Upper lobe of left lung (tissue), 6 donors: ENCODE data around the gene FBLN2. TPM values are rescaled to one million over a fixed set of nuclear protein-coding genes. Genes with fewer than 3 reads are reported as not detected.
A peak's percentile ranks its signal among the peaks of the same experiment; 100 is the strongest.
"Not testable (repeated sequence)": the region's sequence is repeated elsewhere in the genome, so short reads cannot be mapped to it uniquely, and the experiment has no call there.

ENCODE experiments used
- ATAC-seq, 2 donors: fragments of 200-7000 bp; cut with Tn5 transposase; one replicate each; pipeline ENCODE4 v1.9.1; 2022; ENCODE audit warnings: mild to moderate bottlenecking in 2 of 2, moderate library complexity in 2 of 2; ENCODE audit not compliant: low FRiP score in 2 of 2
- DNase-seq, 2 donors: peaks; one replicate each; pipeline ENCODE4 v3.0.0-alpha.2; 2019 to 2020
- H3K27ac ChIP-seq, 4 donors: fragments of 200-600 bp; sonication (generic); one replicate each; pipeline ENCODE4 v1.5.1; 2016 to 2019
- H3K27me3 ChIP-seq, 4 donors: fragments of 200-600 bp; sonication (generic); one replicate each; pipeline ENCODE4 v1.5.1; 2017 to 2019
- H3K36me3 ChIP-seq, 4 donors: fragments of 200-600 bp; sonication (generic); one replicate each; pipeline ENCODE4 v1.5.1; 2016 to 2019
- H3K4me1 ChIP-seq, 4 donors: fragments of 200-600 bp; sonication (generic); one replicate each; pipeline ENCODE4 v1.5.1; 2018 to 2019
- H3K4me3 ChIP-seq, 4 donors: fragments of 200-600 bp; sonication (generic); one replicate each; pipeline ENCODE4 v1.5.1; 2017 to 2019; ENCODE audit warnings: mild to moderate bottlenecking in 2 of 4, moderate library complexity in 1 of 4
- H3K9me3 ChIP-seq, 4 donors: fragments of 200-600 bp; sonication (generic); one replicate each; pipeline ENCODE4 v1.5.1; 2018 to 2019
- CTCF ChIP-seq, 6 experiments: fragments of 450-650 bp in 4 of 6; fragments of 200-600 bp in 2 of 6; sonication (generic) in 2 of 6; IDR thresholded peaks; one replicate each; pipeline ENCODE4 v1.5.1; 2016 to 2019; ENCODE audit warnings: antibody characterized with exemption in 6 of 6
- EP300 ChIP-seq, 4 donors: sonication (generic); formaldehyde crosslinking; IDR thresholded peaks; one replicate each; pipeline ENCODE4 v1.5.1; 2017; ENCODE audit warnings: antibody characterized with exemption in 4 of 4, control low read depth in 2 of 4
- POLR2A ChIP-seq, 4 donors: fragments of 450-650 bp; IDR thresholded peaks; one replicate each; pipeline ENCODE4 v1.5.1; 2016 to 2017; ENCODE audit warnings: antibody characterized with exemption in 4 of 4, mild to moderate bottlenecking in 2 of 4
- POLR2AphosphoS5 ChIP-seq, 2 donors: sonication (generic); formaldehyde crosslinking; IDR thresholded peaks; one replicate each; pipeline ENCODE4 v1.5.1; 2017; ENCODE audit warnings: antibody characterized with exemption in 2 of 2
- WGBS, 2 donors: methylation state at CpG; one replicate each; pipeline ENCODE4 v1.1.5; 2017 to 2018; 5-methylcytosine and 5-hydroxymethylcytosine counted together
- total RNA-seq, 6 donors: library from RNA; depleted of rRNA in 4 of 6; stranded (reverse); fragments of >200 nt in 4 of 6; gene quantifications; one replicate each; pipeline versions ENCODE4 v1.1.0 to v1.2.1, GENCODE V29; 2016 to 2021
- donor health status: DM: no; HTN: no; CAD: no; lungs with moderate emphysema.
- donor health status: DM: no; HTN: yes; CAD: no; lungs with severe emphysema.

Gene FBLN2
- total RNA-seq, 6 donors from 2014 or later, result 2.1 to 85.7 (median 19.5) TPM

- DNase-seq, result no peak
Measured at GRCh38 chr3:13521309-13521708, 27.6 kb upstream of the FBLN2 start.

GRCh38 chr3:13521749-13522148 lies 27.2 kb upstream of the FBLN2 start:
- not testable (repeated sequence) for H3K27me3 ChIP-seq, ATAC-seq, H3K4me1 ChIP-seq, H3K4me3 ChIP-seq, H3K27ac ChIP-seq, DNase-seq, H3K36me3 ChIP-seq, H3K9me3 ChIP-seq
- 94 to 96% methylated on average over 2 of the region's 2 CpGs for WGBS, 2 donors

More at GRCh38 chr3:13521309-13521708, 27.6 kb upstream of the FBLN2 start:
- Histone ChIP-seq H3K27ac (no peak overlapping the region), H3K27me3 (no peaks in the 10 kb centered on the region), H3K4me1 (no peaks in the 10 kb centered on the region), H3K36me3 (no peaks in the 10 kb centered on the region), H3K4me3 (no peak overlapping the region), H3K9me3 (no peaks in the 10 kb centered on the region)
- no peak for ATAC-seq
- WGBS, 2 donors, result 60 to 66% methylated on average over 6 of the region's 6 CpGs
- TF ChIP-seq EP300 (IDR thresholded peaks at IDR 0.05) (no peak), POLR2A (IDR thresholded peaks at IDR 0.05) (no peak), POLR2AphosphoS5 (IDR thresholded peaks at IDR 0.05) (no peak), CTCF (IDR thresholded peaks at IDR 0.05) (no peak)

- no peak for TF ChIP-seq POLR2A (IDR thresholded peaks at IDR 0.05)
- TF ChIP-seq POLR2AphosphoS5 (IDR thresholded peaks at IDR 0.05), result no peak
- TF ChIP-seq CTCF (IDR thresholded peaks at IDR 0.05), result no peak
- TF ChIP-seq EP300 (IDR thresholded peaks at IDR 0.05), result no peak
- Histone ChIP-seq H3K27ac (no peak overlapping the region), H3K4me1 (no peaks in the 10 kb centered on the region), H3K36me3 (no peaks in the 10 kb centered on the region), H3K9me3 (no peaks in the 10 kb centered on the region), H3K4me3 (no peak overlapping the region), H3K27me3 (no peaks in the 10 kb centered on the region)
- WGBS, 2 donors, result 89 to 99% methylated on average over 5 of the region's 5 CpGs
- no peak for ATAC-seq
- no peak for DNase-seq
Measured at GRCh38 chr3:13522236-13522635, 26.7 kb upstream of the FBLN2 start.

GRCh38 chr3:13524979-13525669 lies 23.8 kb upstream of the FBLN2 start:
- TF ChIP-seq POLR2AphosphoS5 (IDR thresholded peaks at IDR 0.05) (no peak), POLR2A (IDR thresholded peaks at IDR 0.05) (no peak), EP300 (IDR thresholded peaks at IDR 0.05) (no peak), CTCF (IDR thresholded peaks at IDR 0.05) (no peak)
- H3K4me3 ChIP-seq, result no peak overlapping the region
- no peaks in the 10 kb centered on the region for H3K36me3 ChIP-seq
- H3K27me3 ChIP-seq, result no peaks in the 10 kb centered on the region
- H3K9me3 ChIP-seq, result no peaks in the 10 kb centered on the region
- no peaks in the 10 kb centered on the region for H3K4me1 ChIP-seq
- WGBS, 2 donors, result 73 to 80% methylated on average over 10 of the region's 10 CpGs
- DNase-seq (no peak), ATAC-seq (peak in 1 of 2 donors; percentile 56)
- H3K27ac ChIP-seq, result no peak overlapping the region

GRCh38 chr3:13525827-13526625 lies 22.9 kb upstream of the FBLN2 start:
- Histone ChIP-seq H3K4me1 (no peaks in the 10 kb centered on the region), H3K27ac (peak overlapping the region in 1 of 4 donors; percentile 30), H3K27me3 (no peaks in the 10 kb centered on the region), H3K4me3 (no peak overlapping the region), H3K9me3 (no peaks in the 10 kb centered on the region), H3K36me3 (no peaks in the 10 kb centered on the region)
- DNase-seq, result peak in 1 of 2 donors; percentile 77
- ATAC-seq, result peak in 1 of 2 donors; percentile 34
- 60 to 71% methylated on average over 14 to 20 of the region's 20 CpGs for WGBS, 2 donors
- no peak for TF ChIP-seq CTCF (IDR thresholded peaks at IDR 0.05)
